ENCODE results near the gene CPSF3.

DNA sequence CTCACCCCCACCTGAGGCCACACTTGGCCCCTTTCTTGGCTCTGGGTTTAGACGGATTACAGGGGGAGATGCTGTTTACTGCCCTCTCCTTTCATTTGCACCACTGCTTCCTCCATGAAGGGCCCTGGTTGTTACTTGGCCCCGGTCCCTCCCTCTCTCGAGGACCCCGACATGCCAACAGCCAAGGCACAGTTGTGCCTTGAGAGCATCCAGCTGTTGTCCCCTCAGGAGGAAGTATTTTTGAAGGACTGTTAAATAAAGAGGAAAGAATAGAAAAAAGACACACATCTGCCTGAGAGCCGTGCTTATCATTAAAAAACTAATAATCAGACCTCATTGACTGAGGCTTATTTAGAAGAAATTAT is 44.1 kb upstream of the CPSF3 start:
- TF ChIP-seq ARNT (IDR thresholded peaks at IDR 0.05) (no peak), SP1 (IDR thresholded peaks at IDR 0.05) (no peak), ELF4 (IDR thresholded peaks at IDR 0.05) (no peak), PKNOX1 (IDR thresholded peaks at IDR 0.05) (no peak), BHLHE40 (IDR thresholded peaks at IDR 0.05; ENCODE audit: borderline replicate concordance) (no peak), FOXM1 (IDR thresholded peaks at IDR 0.05; ENCODE audit: borderline replicate concordance) (no peak), NFRKB (IDR thresholded peaks at IDR 0.05) (no peak), ZNF384 (IDR thresholded peaks at IDR 0.05) (no peak), TARDBP (IDR thresholded peaks at IDR 0.05) (no peak), FOXK2 (IDR thresholded peaks at IDR 0.05) (no peak), FOXA1 (IDR thresholded peaks at IDR 0.05) (no peak), LEF1 (IDR thresholded peaks at IDR 0.05; ENCODE audit: borderline replicate concordance) (no peak)

All from HEK293T (cell line).